Mucosa of descending colon (tissue), 3 donors: ENCODE data around the gene ANP32B. TPM values are rescaled to one million over a fixed set of nuclear protein-coding genes. Genes with fewer than 3 reads are reported as not detected.
"Not testable (repeated sequence)": the region's sequence is repeated elsewhere in the genome, so short reads cannot be mapped to it uniquely, and the experiment has no call there.

ENCODE experiments used
- ATAC-seq: fragments of 200-7000 bp; cut with Tn5 transposase; one replicate; pipeline ENCODE4 v1.9.1; 2020; ENCODE audit warnings: mild to moderate bottlenecking, moderate library complexity
- DNase-seq, 3 donors: peaks; one replicate each; pipeline ENCODE4 v3.0.0-alpha.2; 2020
- H3K36me3 ChIP-seq: fragments of 200-600 bp; one replicate; pipeline ENCODE4 v1.8.0; 2021; ENCODE audit warnings: low read depth, mild to moderate bottlenecking
- H3K4me1 ChIP-seq: fragments of 200-600 bp; one replicate; pipeline ENCODE4 v1.8.0; 2021; ENCODE audit warnings: low read depth, mild to moderate bottlenecking
- H3K4me3 ChIP-seq: fragments of 200-600 bp; one replicate; pipeline ENCODE4 v1.8.0; 2021; ENCODE audit warnings: mild to moderate bottlenecking
- H3K9me3 ChIP-seq: fragments of 200-600 bp; one replicate; pipeline ENCODE4 v1.8.0; 2021; ENCODE audit warnings: mild to moderate bottlenecking
- CTCF ChIP-seq: fragments of 200-600 bp; IDR thresholded peaks from one replicate; pipeline ENCODE4 v1.8.0; 2022; ENCODE audit warnings: antibody characterized with exemption, mild to moderate bottlenecking
- intact Hi-C, 2 donors: fragments of 100-400 bp; cut with DNase I in 1 of 2; cut with micrococcal nuclease in 1 of 2; formaldehyde crosslinking; loops; one replicate each; pipeline versions ENCODE4 v1.11.0 to v1.11.1; 2022; cut with DNase I, micrococcal nuclease
- total RNA-seq, 3 donors: library from RNA; stranded (reverse); fragmentation: NEBNext Ultra II Directional in 2 of 3; extraction: Animal tissue kit (Norgen Biotek cat#: 25700) in 2 of 3; gene quantifications; one replicate each; pipeline versions ENCODE4 v1.2.1 to v1.2.4, GENCODE V29; 2021 to 2023
- donor health status: DM: no; HTN: no; CAD: no; lungs with moderate emphysema.
- donor health status: DM: no; HTN: no; CAD: no.
- donor health status: DM: no; HTN: yes; CAD: no.

The ANP32B gene
- total RNA-seq, 3 donors from 2014 or later = 121 to 129 (median 125) TPM

GRCh38 chr9:97969014-97969413 is 14.1 kb upstream of the ANP32B start:
- Histone ChIP-seq H3K4me3 (no peak overlapping the region), H3K4me1 (no peaks in the 10 kb centered on the region), H3K9me3 (no peaks in the 10 kb centered on the region), H3K36me3 (no peaks in the 10 kb centered on the region)
- TF ChIP-seq CTCF = no peak
- no peak for DNase-seq
- ATAC-seq = no peak
- intact Hi-C loops = no loop called here

GRCh38 chr9:97970165-97970564 is 13.0 kb upstream of the ANP32B start:
- no peak for DNase-seq
- no peak for TF ChIP-seq CTCF

GRCh38 chr9:97972753-97973152 is 10.4 kb upstream of the ANP32B start:
- no peak for ATAC-seq
- DNase-seq = no peak
- Histone ChIP-seq H3K4me3 (no peak overlapping the region), H3K9me3 (no peaks in the 10 kb centered on the region), H3K4me1 (no peaks in the 10 kb centered on the region), H3K36me3 (no peaks in the 10 kb centered on the region)
- TF ChIP-seq CTCF = no peak
- intact Hi-C loops = no loop called here

More at GRCh38 chr9:97970165-97970564, 13.0 kb upstream of the ANP32B start:
- Histone ChIP-seq H3K36me3 (no peaks in the 10 kb centered on the region), H3K4me3 (no peak overlapping the region), H3K4me1 (no peaks in the 10 kb centered on the region), H3K9me3 (no peaks in the 10 kb centered on the region)
- intact Hi-C loops = no loop called here
- ATAC-seq = no peak

GRCh38 chr9:97975376-97975775 is 7.8 kb upstream of the ANP32B start:
- intact Hi-C loops = no loop called here
- TF ChIP-seq CTCF = no peak
- no peaks in the 10 kb centered on the region for H3K36me3 ChIP-seq
- DNase-seq = no peak
- no peak overlapping the region for H3K4me3 ChIP-seq
- no peaks in the 10 kb centered on the region for H3K9me3 ChIP-seq
- no peaks in the 10 kb centered on the region for H3K4me1 ChIP-seq
- ATAC-seq = no peak

GRCh38 chr9:97976633-97977032 is 6.5 kb upstream of the ANP32B start:
- ATAC-seq, intact Hi-C loops, H3K36me3 ChIP-seq, H3K9me3 ChIP-seq, H3K4me3 ChIP-seq, DNase-seq, H3K4me1 ChIP-seq: not testable (repeated sequence)

GRCh38 chr9:97978371-97979130 is 4.6 kb upstream of the ANP32B start:
- Histone ChIP-seq H3K9me3 (no peaks in the 10 kb centered on the region), H3K4me3 (no peak overlapping the region), H3K36me3 (no peaks in the 10 kb centered on the region), H3K4me1 (peaks cover 6% of the 10 kb centered on the region)
- intact Hi-C loops = no loop called here
- ATAC-seq = no peak
- DNase-seq = no peak
- TF ChIP-seq CTCF = no peak
